IMR-90 (cell line): ENCODE results near the gene IQCE. TPM values are rescaled to one million over a fixed set of nuclear protein-coding genes. Genes with fewer than 3 reads are reported as not detected.

Experiments used
- ATAC-seq: fragments of 200-7000 bp; cut with Tn5 transposase; 2 replicates; pipeline ENCODE4 v1.9.1; 2020; ENCODE audit warnings: low read depth, mild to moderate bottlenecking, moderate library complexity
- BruUV-seq: library from RNA; stranded (reverse); fragments of 400-500 nt; replicated peaks from 2 replicates; lab custom pipeline; 2021; lab: Mats Ljungman, UMichigan
- CTCF ChIA-PET: fragments of 300-600 bp; formaldehyde crosslinking; extraction: SDS; loops from one replicate; lab custom pipeline; 2021; ENCODE audit warnings: antibody characterized with exemption; lab: Yijun Ruan, JAX
- POLR2A ChIA-PET: fragments of 300-600 bp; sonication (Branson Sonifier 250); formaldehyde crosslinking; loops from one replicate; lab custom pipeline; 2022; ENCODE audit warnings: antibody characterized with exemption; ENCODE audit not compliant: unreplicated experiment; lab: Charles Lee
- DNase-seq: peaks from one replicate; pipeline ENCODE4 v3.0.0; 2013
- H2AFZ ChIP-seq: replicated peaks from 2 replicates; pipeline ENCODE3; 2013; ENCODE audit warnings: low read length, mild to moderate bottlenecking; ENCODE audit not compliant: poor library complexity
- H2AK5ac ChIP-seq: 2 replicates; pipeline ENCODE4 v1.6.1; 2013; ENCODE audit warnings: low read depth, low read length, inconsistent platforms
- H2AK9ac ChIP-seq: replicated peaks from 2 replicates; pipeline ENCODE3; 2013; ENCODE audit warnings: mild to moderate bottlenecking, low read depth, low read length, moderate library complexity; ENCODE audit not compliant: poor library complexity
- H2BK120ac ChIP-seq: 2 replicates; pipeline ENCODE4 v1.6.1; 2013; ENCODE audit warnings: low read depth, low read length, inconsistent platforms
- H2BK15ac ChIP-seq: 3 replicates; pipeline ENCODE4 v1.6.1; 2013; ENCODE audit warnings: low read depth, low read length, inconsistent platforms
- H2BK20ac ChIP-seq: 2 replicates; pipeline ENCODE4 v1.6.1; 2013; ENCODE audit warnings: low read depth, mild to moderate bottlenecking, inconsistent platforms, low read length, moderate library complexity
- H2BK5ac ChIP-seq: 2 replicates; pipeline ENCODE4 v1.6.1; 2013; ENCODE audit warnings: mild to moderate bottlenecking, low read depth, low read length, inconsistent platforms; ENCODE audit not compliant: poor library complexity, severe bottlenecking
- H3K14ac ChIP-seq: replicated peaks from 2 replicates; pipeline ENCODE4 v1.6.1; 2013; ENCODE audit warnings: low read depth, low read length, inconsistent platforms
- H3K18ac ChIP-seq: 2 replicates; pipeline ENCODE4 v1.6.1; 2013; ENCODE audit warnings: low read depth, low read length, control low read depth
- H3K23ac ChIP-seq: 2 replicates; pipeline ENCODE4 v1.6.1; 2013; ENCODE audit warnings: low read depth, low read length, inconsistent platforms
- H3K27ac ChIP-seq: 2 replicates; pipeline ENCODE4 v1.5.1; 2013; ENCODE audit warnings: mild to moderate bottlenecking, control low read depth, low read length; ENCODE audit not compliant: insufficient read depth
- H3K27me3 ChIP-seq: 2 replicates; pipeline ENCODE4 v1.6.1; 2013; ENCODE audit warnings: low read length; ENCODE audit not compliant: control insufficient read depth, insufficient read depth
- H3K36me3 ChIP-seq: 2 replicates; pipeline ENCODE4 v1.6.1; 2013; ENCODE audit warnings: low read length, mixed read lengths; ENCODE audit not compliant: control insufficient read depth, insufficient read depth
- H3K4ac ChIP-seq: 2 replicates; pipeline ENCODE4 v1.6.1; 2013; ENCODE audit warnings: low read depth, low read length, inconsistent platforms
- H3K4me1 ChIP-seq: 2 replicates; pipeline ENCODE4 v1.6.1; 2013; ENCODE audit warnings: low read length, mixed read lengths; ENCODE audit not compliant: control insufficient read depth, insufficient read depth
- H3K4me2 ChIP-seq: 2 replicates; pipeline ENCODE4 v1.6.1; 2013; ENCODE audit warnings: low read depth, mild to moderate bottlenecking, control low read depth, low read length, moderate library complexity
- H3K4me3 ChIP-seq: 2 replicates; pipeline ENCODE4 v1.5.1; 2013; ENCODE audit warnings: low read depth, mild to moderate bottlenecking, control low read depth, low read length, moderate library complexity; ENCODE audit not compliant: insufficient read depth
- H3K56ac ChIP-seq: 2 replicates; pipeline ENCODE4 v1.6.1; 2013; ENCODE audit warnings: low read length, inconsistent platforms; ENCODE audit not compliant: insufficient read depth; ENCODE audit errors: extremely low read depth
- H3K79me1 ChIP-seq, 2 experiments: 2 replicates each; pipeline ENCODE4 v1.6.1; 2013; ENCODE audit warnings: low read length in 2 of 2, inconsistent platforms in 1 of 2, low read depth in 1 of 2
- H3K9ac ChIP-seq: 2 replicates; pipeline ENCODE4 v1.6.1; 2013; ENCODE audit warnings: low read depth, low read length, control low read depth
- H3K9me1 ChIP-seq: 2 replicates; pipeline ENCODE4 v1.6.1; 2013; ENCODE audit warnings: low read length, inconsistent platforms; ENCODE audit not compliant: insufficient read depth
- H3K9me3 ChIP-seq: 2 replicates; pipeline ENCODE4 v1.6.1; 2013; ENCODE audit warnings: low read length; ENCODE audit not compliant: control insufficient read depth, insufficient read depth
- H4K20me1 ChIP-seq: 2 replicates; pipeline ENCODE4 v1.6.1; 2013; ENCODE audit warnings: low read length, inconsistent platforms; ENCODE audit not compliant: insufficient read depth
- H4K5ac ChIP-seq: 2 replicates; pipeline ENCODE4 v1.6.1; 2013; ENCODE audit warnings: mild to moderate bottlenecking, low read depth, low read length, control low read depth
- H4K8ac ChIP-seq, 2 experiments: 2 replicates each; pipeline ENCODE4 v1.6.1; 2013; ENCODE audit warnings: low read depth in 2 of 2, low read length in 2 of 2, control low read depth in 1 of 2, inconsistent platforms in 1 of 2
- H4K91ac ChIP-seq: 2 replicates; pipeline ENCODE4 v1.6.1; 2013; ENCODE audit warnings: low read depth, low read length, inconsistent platforms; ENCODE audit not compliant: insufficient read depth
- CEBPB ChIP-seq: IDR thresholded peaks from 2 replicates; pipeline ENCODE4 v1.6.1; 2012; ENCODE audit warnings: low read depth, low read length, improper control_type of control experiment
- FOS ChIP-seq: fragments of 150-350 bp; IDR thresholded peaks from 2 replicates; pipeline ENCODE4 v1.6.1; 2016; ENCODE audit warnings: low read depth, low read length
- NFE2L2 ChIP-seq: fragments of 150-350 bp; IDR thresholded peaks from 2 replicates; pipeline ENCODE4 v1.6.1; 2016; ENCODE audit warnings: low read depth, mild to moderate bottlenecking, low read length
- POLR2A ChIP-seq: IDR thresholded peaks from 2 replicates; pipeline ENCODE4 v1.6.1; 2012; ENCODE audit warnings: mild to moderate bottlenecking, low read depth, low read length
- RCOR1 ChIP-seq: IDR thresholded peaks from 2 replicates; pipeline ENCODE4 v1.6.1; 2012; ENCODE audit warnings: mild to moderate bottlenecking, low read length, improper control_type of control experiment; ENCODE audit not compliant: insufficient replicate concordance
- RFX5 ChIP-seq: IDR thresholded peaks from 2 replicates; pipeline ENCODE4 v1.8.0; 2012; ENCODE audit warnings: low read depth, mild to moderate bottlenecking, low read length, moderate library complexity
- WGBS, 2 experiments: methylation state at CpG; one replicate each; pipeline versions ENCODE4 v1.1.5 to v1.1.7; 2013; ENCODE audit warnings: missing lambda C conversion rate in 2 of 2; ENCODE audit not compliant: insufficient read length in 1 of 2; ENCODE audit errors: extremely low coverage in 2 of 2; 5-methylcytosine and 5-hydroxymethylcytosine counted together
- dilution Hi-C: fragments of 300-500 bp; cut with HindIII; formaldehyde crosslinking; loops from one replicate; pipeline ENCODE4 v1.14.3; 2018; ENCODE audit warnings: low sequenced_read_pairs; ENCODE audit not compliant: unreplicated experiment
- in situ Hi-C: fragments of 300-500 bp; cut with MboI; formaldehyde crosslinking; loops from 3 replicates; pipeline ENCODE4 v1.14.3; 2019; ENCODE audit warnings: low sequenced_read_pairs, inconsistent platforms, mixed read lengths
- intact Hi-C: fragments of 100-400 bp; cut with micrococcal nuclease; formaldehyde crosslinking; loops from 2 replicates; pipeline ENCODE4 v1.10.0; 2022
- polyA plus RNA-seq, 3 experiments: library from polyadenylated mRNA; depleted of rRNA; stranded (reverse); fragments of >200 nt; gene quantifications; 2 replicates each; pipeline ENCODE4 v1.2.3, GENCODE V29; 2012; ENCODE audit warnings: low replicate concordance in 1 of 3
- total RNA-seq: library from RNA; depleted of rRNA; stranded (reverse); fragments of >200 nt; gene quantifications from 2 replicates; pipeline ENCODE4 v1.2.3, GENCODE V29; 2012
- TF ChIP-seq, protein P1 (sequence below): fragments of 150-350 bp; IDR thresholded peaks from 2 replicates; pipeline ENCODE4 v1.6.1; 2017; ENCODE audit warnings: mild to moderate bottlenecking, antibody characterized with exemption, low read length, low read depth

The IQCE gene
- total and polyA plus RNA-seq, 2 of the 4 experiments (the other 2 are of a cell fraction) = 5.0 to 6.3 TPM

DNA sequence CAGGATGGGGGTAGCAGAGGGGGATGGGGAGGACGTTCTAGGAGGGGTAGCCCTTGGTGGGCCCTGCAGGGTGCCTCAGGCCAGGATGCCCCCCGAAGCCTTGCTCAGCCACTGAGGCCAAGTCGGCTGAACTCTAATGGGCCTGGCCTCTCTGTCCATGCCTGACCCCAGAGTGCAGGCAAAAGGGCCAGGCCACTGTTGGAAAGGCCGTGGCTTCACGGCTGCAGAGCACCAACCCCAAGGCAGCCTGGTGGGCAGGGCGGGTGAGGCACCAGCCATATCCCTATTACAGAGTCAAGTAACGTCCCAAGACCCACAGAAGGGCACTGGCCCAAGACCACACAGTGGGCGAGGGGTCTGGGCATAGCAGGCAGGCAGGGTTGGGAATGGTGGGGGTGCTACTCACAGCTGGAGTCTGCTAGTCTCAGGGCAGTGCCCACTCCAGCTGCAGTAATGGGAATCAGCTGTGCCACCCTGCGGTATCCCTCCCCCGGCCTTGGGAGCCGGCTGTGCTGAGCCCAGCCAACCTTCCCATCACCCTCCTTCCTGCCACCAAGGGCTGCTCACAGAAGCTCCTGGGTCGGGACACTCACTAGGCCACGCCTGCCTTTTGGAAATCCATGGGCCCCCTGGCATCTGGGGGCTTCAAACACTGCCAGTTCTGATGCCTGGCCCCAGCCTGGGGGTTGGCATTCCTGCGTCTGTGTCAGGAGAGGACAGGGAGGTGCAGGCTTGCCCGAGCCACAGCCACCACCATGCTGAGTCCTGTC lies 43.2 kb upstream of the IQCE start (continued):
- TF ChIP-seq, protein P1, sequence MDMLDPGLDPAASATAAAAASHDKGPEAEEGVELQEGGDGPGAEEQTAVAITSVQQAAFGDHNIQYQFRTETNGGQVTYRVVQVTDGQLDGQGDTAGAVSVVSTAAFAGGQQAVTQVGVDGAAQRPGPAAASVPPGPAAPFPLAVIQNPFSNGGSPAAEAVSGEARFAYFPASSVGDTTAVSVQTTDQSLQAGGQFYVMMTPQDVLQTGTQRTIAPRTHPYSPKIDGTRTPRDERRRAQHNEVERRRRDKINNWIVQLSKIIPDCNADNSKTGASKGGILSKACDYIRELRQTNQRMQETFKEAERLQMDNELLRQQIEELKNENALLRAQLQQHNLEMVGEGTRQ = no peak

DNA sequence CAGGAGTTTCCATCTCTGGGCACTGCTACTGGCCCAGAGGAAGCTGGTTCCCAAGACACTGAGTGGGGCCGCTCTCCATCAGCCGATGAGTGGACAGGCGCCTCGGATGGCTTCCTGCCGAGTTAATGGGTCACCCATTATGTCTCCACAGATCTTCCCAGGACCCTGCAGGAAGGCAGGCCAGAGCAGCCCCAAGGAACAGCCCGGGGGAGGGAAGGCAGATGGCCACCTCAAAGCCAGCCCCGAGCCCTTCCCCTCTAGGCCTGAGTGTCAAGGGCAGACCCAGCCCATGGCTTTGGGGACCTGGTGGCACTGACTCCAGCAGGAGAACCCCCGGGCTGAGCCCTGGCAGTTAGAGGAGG lies 42.6 kb upstream of the IQCE start:
- Histone ChIP-seq H3K27me3 (peaks cover 1% of the 10 kb centered on the region; the same call in 1 of the 2 replicates), H2BK120ac (peak overlapping the region; percentile 99), H3K9me1 (peaks cover 16% of the 10 kb centered on the region), H4K20me1 (0 out of 2 replicates have a peak, but pooled peaks cover 9% of the 10 kb centered on the region), H3K4me2 (no peak overlapping the region), H3K4me3 (no peak overlapping the region), H3K18ac (no peak overlapping the region; the same call in 1 of the 2 replicates), H2AK9ac (peak overlapping the region; percentile 99), H3K9ac (no peak overlapping the region), H3K56ac (0 out of 2 replicates have a peak overlapping the region, but pooled peaks have one; percentile 6), H2BK20ac (peak overlapping the region; percentile 96), H2BK5ac (peak overlapping the region; percentile 76), H3K27ac (no peak overlapping the region; the same call in 1 of the 2 replicates), H3K9me3 (no peaks in the 10 kb centered on the region), H4K5ac (peak overlapping the region; percentile 30; the same call in 1 of the 2 replicates), H3K4ac (peak overlapping the region; percentile 95), H2BK15ac (peak overlapping the region; percentile 75; the same call in 2 of the 3 replicates), H3K4me1 (peaks cover 27% of the 10 kb centered on the region), H3K14ac (peak overlapping the region; percentile 94), H4K8ac (peak overlapping the region; percentile 60; a peak in 2 of 4 replicates), H3K23ac (peak overlapping the region; percentile 51), H3K79me1 (peaks cover 0 to 8% of the 10 kb centered on the region in 2 experiments; a peak in 2 of 4 replicates), H3K36me3 (no peaks in the 10 kb centered on the region), H2AK5ac (peak overlapping the region; percentile 99), H4K91ac (peak overlapping the region; percentile 94), H2AFZ (peak overlapping the region; percentile 81)
- in situ Hi-C loops (no loop called here), dilution Hi-C loops (no loop called here), intact Hi-C loops (loop anchor here (2.0 kb wide), 1 partner anchor 17 kb away; no protein-coding TSS in a partner anchor)
- no CpG with 5 or more reads among the region's 8 CpGs for WGBS, 2 experiments
- ATAC-seq (no peak), DNase-seq (no peak)
- no peak for TF ChIP-seq RFX5
- TF ChIP-seq POLR2A = no peak
- no peak for TF ChIP-seq NFE2L2
- no peak for TF ChIP-seq RCOR1
- TF ChIP-seq CEBPB = no peak
- no peak for TF ChIP-seq FOS
- POLR2A ChIA-PET = no interaction called here
- BruUV-seq = no TSS peak
- CTCF ChIA-PET = no interaction called here
